HepG2 (cell line): ENCODE results near the gene ALDH18A1. TPM values are rescaled to one million over a fixed set of nuclear protein-coding genes. Genes with fewer than 3 reads are reported as not detected.
A peak's percentile ranks its signal among the peaks of the same experiment; 100 is the strongest.

Experiments used
- ELF4 ChIP-seq: sonication (generic); formaldehyde crosslinking; IDR thresholded peaks from 2 replicates; pipeline ENCODE4 v1.5.0; 2020; ENCODE audit warnings: missing genetic modification reagents, mild to moderate bottlenecking, moderate library complexity, borderline replicate concordance
- FOSL2 ChIP-seq: sonication (generic); formaldehyde crosslinking; IDR thresholded peaks from 2 replicates; pipeline ENCODE4 v1.4.0; 2020; ENCODE audit warnings: missing genetic modification reagents
- IRX3 ChIP-seq: sonication (generic); formaldehyde crosslinking; IDR thresholded peaks from 2 replicates; pipeline ENCODE4 v1.8.1; 2023; ENCODE audit warnings: mild to moderate bottlenecking, low read depth, missing genetic modification reagents, borderline replicate concordance
- KDM1A ChIP-seq: IDR thresholded peaks from 2 replicates; pipeline ENCODE4 v1.6.1; 2016; ENCODE audit warnings: missing compliant biosample characterization
- KDM4B ChIP-seq: sonication (generic); formaldehyde crosslinking; IDR thresholded peaks from 2 replicates; pipeline ENCODE4 v1.4.0; 2020; ENCODE audit warnings: missing genetic modification reagents
- KLF16 ChIP-seq, 2 experiments: sonication (generic) in 1 of 2; formaldehyde crosslinking in 1 of 2; IDR thresholded peaks; 2 replicates each; pipeline versions ENCODE4 v1.6.1 to v1.8.0; 2016 to 2023; ENCODE audit warnings: missing genetic modification reagents in 2 of 2, missing compliant biosample characterization in 1 of 2
- MIER2 ChIP-seq: IDR thresholded peaks from 2 replicates; pipeline ENCODE4 v1.6.1; 2016; ENCODE audit warnings: missing biosample characterization, missing genetic modification reagents
- MIXL1 ChIP-seq: IDR thresholded peaks from 2 replicates; pipeline ENCODE4 v1.6.1; 2016
- NCOA2 ChIP-seq: sonication (generic); formaldehyde crosslinking; IDR thresholded peaks from 2 replicates; pipeline ENCODE4 v1.8.0; 2022; ENCODE audit warnings: inconsistent platforms
- NFE2 ChIP-seq: sonication (generic); formaldehyde crosslinking; IDR thresholded peaks from 2 replicates; pipeline ENCODE4 v1.4.0; 2020; ENCODE audit warnings: missing genetic modification reagents
- PRMT3 ChIP-seq: sonication (generic); formaldehyde crosslinking; IDR thresholded peaks from 2 replicates; pipeline ENCODE4 v1.8.1; 2022; ENCODE audit warnings: low read depth, mild to moderate bottlenecking, moderate library complexity, missing genetic modification reagents, borderline replicate concordance
- RARA ChIP-seq: IDR thresholded peaks from 2 replicates; pipeline ENCODE4 v1.6.1; 2016; ENCODE audit warnings: missing genetic modification reagents, missing compliant biosample characterization
- RARG ChIP-seq: sonication (generic); formaldehyde crosslinking; IDR thresholded peaks from 2 replicates; pipeline ENCODE4 v1.4.0; 2020; ENCODE audit warnings: low read depth, mild to moderate bottlenecking, missing genetic modification reagents
- SALL1 ChIP-seq: sonication (generic); formaldehyde crosslinking; IDR thresholded peaks from 2 replicates; pipeline ENCODE4 v1.8.0; 2022; ENCODE audit warnings: mild to moderate bottlenecking, missing genetic modification reagents
- SAP130 ChIP-seq: IDR thresholded peaks from 2 replicates; pipeline ENCODE4 v1.6.1; 2016; ENCODE audit warnings: low read depth
- SNAPC2 ChIP-seq: sonication (generic); formaldehyde crosslinking; IDR thresholded peaks from 2 replicates; pipeline ENCODE4 v1.8.1; 2022; ENCODE audit warnings: mild to moderate bottlenecking, missing genetic modification reagents
- SRF ChIP-seq: IDR thresholded peaks from 2 replicates; pipeline ENCODE4 v1.6.1; 2011; ENCODE audit warnings: mild to moderate bottlenecking, low read depth, low read length, moderate library complexity
- TBX3 ChIP-seq: fragments of 450-650 bp; IDR thresholded peaks from 2 replicates; pipeline ENCODE4 v1.6.1; 2017; ENCODE audit warnings: antibody characterized with exemption, mild to moderate bottlenecking, inconsistent platforms, borderline replicate concordance
- TEAD3 ChIP-seq: optimal IDR thresholded peaks from 2 replicates; pipeline ENCODE3; 2016; ENCODE audit warnings: borderline replicate concordance
- TGIF2 ChIP-seq: IDR thresholded peaks from 2 replicates; pipeline ENCODE4 v1.6.1; 2016; ENCODE audit warnings: control low read depth, missing compliant biosample characterization
- ZBTB3 ChIP-seq: sonication (generic); formaldehyde crosslinking; IDR thresholded peaks from 2 replicates; pipeline ENCODE4 v1.4.0; 2020; ENCODE audit warnings: low read depth, mild to moderate bottlenecking, moderate library complexity, missing genetic modification reagents, borderline replicate concordance
- ZNF256 ChIP-seq: sonication (generic); formaldehyde crosslinking; conservative IDR thresholded peaks from 2 replicates; pipeline ENCODE4 v1.4.0; 2020; ENCODE audit warnings: missing genetic modification reagents
- ZNF326 ChIP-seq: sonication (generic); formaldehyde crosslinking; IDR thresholded peaks from 2 replicates; pipeline ENCODE4 v1.4.0; 2020; ENCODE audit warnings: missing genetic modification reagents, borderline replicate concordance
- ZNF331 ChIP-seq: sonication (generic); formaldehyde crosslinking; IDR thresholded peaks from 2 replicates; pipeline ENCODE4 v1.4.0; 2020; ENCODE audit warnings: missing genetic modification reagents
- ZNF501 ChIP-seq: sonication (generic); formaldehyde crosslinking; IDR thresholded peaks from 2 replicates; pipeline ENCODE4 v1.5.1; 2020; ENCODE audit warnings: mild to moderate bottlenecking, moderate library complexity, missing genetic modification reagents
- polyA plus RNA-seq, 8 experiments: library from polyadenylated mRNA; depleted of rRNA in 3 of 8; stranded (reverse) in 7 of 8; unstranded in 1 of 8; fragments of >200 nt; fragmentation: Illumina TruSeq in 4 of 8; extraction: Trizol in 4 of 8; gene quantifications; 2 replicates each; pipeline versions ENCODE4 v1.2.1 to v1.2.3, GENCODE V29; 2011 to 2016; ENCODE audit warnings: low read depth in 4 of 8, missing spikeins in 1 of 8, mixed read lengths in 1 of 8; ENCODE audit not compliant: insufficient read depth in 1 of 8
- total RNA-seq, 5 experiments: library from RNA; depleted of rRNA; stranded (reverse); fragments of >200 nt; fragmentation: Illumina TruSeq; extraction: Trizol; gene quantifications; 2 replicates each; pipeline ENCODE4 v1.2.3, GENCODE V29; 2016; ENCODE audit warnings: low read depth in 1 of 5
- TF ChIP-seq, protein P1 (sequence below): sonication (generic); formaldehyde crosslinking; IDR thresholded peaks from 2 replicates; pipeline ENCODE4 v1.4.0; 2020; ENCODE audit warnings: missing genetic modification reagents
- TF ChIP-seq, protein P2 (sequence below): sonication (generic); formaldehyde crosslinking; IDR thresholded peaks from 2 replicates; pipeline ENCODE4 v1.5.1; 2020; ENCODE audit warnings: mild to moderate bottlenecking, moderate library complexity, missing genetic modification reagents
- TF ChIP-seq, protein P3 (sequence below): sonication (generic); formaldehyde crosslinking; IDR thresholded peaks from 2 replicates; pipeline ENCODE4 v1.9.0; 2022; ENCODE audit warnings: low read depth, missing genetic modification reagents

ALDH18A1 gene
- total and polyA plus RNA-seq, 2 of the 13 experiments (the other 11 are each of a cell fraction or from before 2014, with no cell fraction given): 180 to 263 TPM

DNA sequence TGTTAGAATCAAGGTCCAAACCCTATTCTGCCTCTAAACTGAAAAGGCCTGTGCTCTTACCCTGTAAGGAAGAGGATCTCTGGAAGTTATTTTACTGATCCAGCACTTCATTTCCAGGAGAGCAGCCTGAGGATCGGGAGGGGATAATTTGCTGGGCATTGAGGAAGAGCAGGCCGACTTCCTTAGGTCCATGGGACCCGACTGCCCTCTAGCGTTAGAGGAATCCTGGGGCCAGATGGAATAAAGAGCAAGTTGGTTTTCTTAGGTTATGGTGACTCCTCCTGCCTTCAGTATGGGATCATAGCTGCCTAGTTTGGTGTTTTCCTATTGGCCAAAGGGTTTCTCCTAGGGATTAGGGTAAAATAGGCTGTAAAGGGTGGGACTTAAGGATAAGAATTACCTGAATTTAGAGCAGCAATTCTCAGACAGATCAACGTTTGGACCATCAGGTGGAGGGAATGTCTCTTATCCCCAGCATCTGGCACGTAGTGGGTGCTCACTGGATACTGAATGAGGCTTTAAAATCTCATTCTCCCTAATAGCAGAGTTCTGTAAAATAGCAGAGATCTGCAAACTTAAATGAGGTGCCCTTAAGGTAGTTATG lies 55.3 kb downstream of the ALDH18A1 start (continued):
- TF ChIP-seq ZBTB3 (0 out of 2 replicates have a peak, but pooled peaks have one; percentile 37), FOSL2 (peak; percentile 43; the same call in 1 of the 2 replicates), NCOA2 (peak; percentile 28; the same call in 1 of the 2 replicates), KDM4B (CRISPR knock-in tag) (0 out of 2 replicates have a peak, but pooled peaks have one; percentile 50), TBX3 (no peak), SNAPC2 (CRISPR knock-in tag) (0 out of 2 replicates have a peak, but pooled peaks have one; percentile 58), SAP130 (peak; percentile 42; the same call in 1 of the 2 replicates), ZNF326 (CRISPR knock-in tag) (no peak), TEAD3 (CRISPR knock-in tag) (peak; percentile 49), ZNF331 (CRISPR knock-in tag) (peak; percentile 65), NFE2 (CRISPR knock-in tag) (no peak), PRMT3 (CRISPR knock-in tag) (no peak), ZNF256 (CRISPR knock-in tag) (no peak), SRF (no peak), KLF16 (CRISPR knock-in tag; IDR thresholded peaks at IDR 0.05) (0 out of 4 replicates have a peak, but pooled peaks of 1 of the 2 experiments have one; percentile 58), TGIF2 (no peak), RARA (peak; percentile 17; the same call in 1 of the 2 replicates), KDM1A (CRISPR knock-in tag) (no peak), MIXL1 (CRISPR knock-in tag) (peak; percentile 87; the same call in 1 of the 2 replicates), SALL1 (0 out of 2 replicates have a peak, but pooled peaks have one; percentile 44), RARG (CRISPR knock-in tag) (no peak), IRX3 (no peak), ELF4 (CRISPR knock-in tag) (no peak), ZNF501 (CRISPR knock-in tag) (0 out of 2 replicates have a peak, but pooled peaks have one; percentile 46), MIER2 (CRISPR knock-in tag) (peak; percentile 47; the same call in 1 of the 2 replicates)
- TF ChIP-seq, protein P1, sequence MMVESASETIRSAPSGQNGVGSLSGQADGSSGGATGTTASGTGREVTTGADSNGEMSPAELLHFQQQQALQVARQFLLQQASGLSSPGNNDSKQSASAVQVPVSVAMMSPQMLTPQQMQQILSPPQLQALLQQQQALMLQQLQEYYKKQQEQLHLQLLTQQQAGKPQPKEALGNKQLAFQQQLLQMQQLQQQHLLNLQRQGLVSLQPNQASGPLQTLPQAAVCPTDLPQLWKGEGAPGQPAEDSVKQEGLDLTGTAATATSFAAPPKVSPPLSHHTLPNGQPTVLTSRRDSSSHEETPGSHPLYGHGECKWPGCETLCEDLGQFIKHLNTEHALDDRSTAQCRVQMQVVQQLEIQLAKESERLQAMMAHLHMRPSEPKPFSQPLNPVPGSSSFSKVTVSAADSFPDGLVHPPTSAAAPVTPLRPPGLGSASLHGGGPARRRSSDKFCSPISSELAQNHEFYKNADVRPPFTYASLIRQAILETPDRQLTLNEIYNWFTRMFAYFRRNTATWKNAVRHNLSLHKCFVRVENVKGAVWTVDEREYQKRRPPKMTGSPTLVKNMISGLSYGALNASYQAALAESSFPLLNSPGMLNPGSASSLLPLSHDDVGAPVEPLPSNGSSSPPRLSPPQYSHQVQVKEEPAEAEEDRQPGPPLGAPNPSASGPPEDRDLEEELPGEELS (CRISPR knock-in tag): no peak
- TF ChIP-seq, protein P2, sequence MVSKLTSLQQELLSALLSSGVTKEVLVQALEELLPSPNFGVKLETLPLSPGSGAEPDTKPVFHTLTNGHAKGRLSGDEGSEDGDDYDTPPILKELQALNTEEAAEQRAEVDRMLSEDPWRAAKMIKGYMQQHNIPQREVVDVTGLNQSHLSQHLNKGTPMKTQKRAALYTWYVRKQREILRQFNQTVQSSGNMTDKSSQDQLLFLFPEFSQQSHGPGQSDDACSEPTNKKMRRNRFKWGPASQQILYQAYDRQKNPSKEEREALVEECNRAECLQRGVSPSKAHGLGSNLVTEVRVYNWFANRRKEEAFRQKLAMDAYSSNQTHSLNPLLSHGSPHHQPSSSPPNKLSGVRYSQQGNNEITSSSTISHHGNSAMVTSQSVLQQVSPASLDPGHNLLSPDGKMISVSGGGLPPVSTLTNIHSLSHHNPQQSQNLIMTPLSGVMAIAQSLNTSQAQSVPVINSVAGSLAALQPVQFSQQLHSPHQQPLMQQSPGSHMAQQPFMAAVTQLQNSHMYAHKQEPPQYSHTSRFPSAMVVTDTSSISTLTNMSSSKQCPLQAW (CRISPR knock-in tag): peak; percentile 49
- TF ChIP-seq, protein P3, sequence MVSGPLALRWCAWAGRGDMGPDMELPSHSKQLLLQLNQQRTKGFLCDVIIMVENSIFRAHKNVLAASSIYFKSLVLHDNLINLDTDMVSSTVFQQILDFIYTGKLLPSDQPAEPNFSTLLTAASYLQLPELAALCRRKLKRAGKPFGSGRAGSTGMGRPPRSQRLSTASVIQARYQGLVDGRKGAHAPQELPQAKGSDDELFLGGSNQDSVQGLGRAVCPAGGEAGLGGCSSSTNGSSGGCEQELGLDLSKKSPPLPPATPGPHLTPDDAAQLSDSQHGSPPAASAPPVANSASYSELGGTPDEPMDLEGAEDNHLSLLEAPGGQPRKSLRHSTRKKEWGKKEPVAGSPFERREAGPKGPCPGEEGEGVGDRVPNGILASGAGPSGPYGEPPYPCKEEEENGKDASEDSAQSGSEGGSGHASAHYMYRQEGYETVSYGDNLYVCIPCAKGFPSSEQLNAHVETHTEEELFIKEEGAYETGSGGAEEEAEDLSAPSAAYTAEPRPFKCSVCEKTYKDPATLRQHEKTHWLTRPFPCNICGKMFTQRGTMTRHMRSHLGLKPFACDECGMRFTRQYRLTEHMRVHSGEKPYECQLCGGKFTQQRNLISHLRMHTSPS (CRISPR knock-in tag): no peak
